HG03103 (cell line): ENCODE results near the gene NIT1.
A peak's percentile ranks its signal among the peaks of the same experiment; 100 is the strongest.

Experiments used
- ATAC-seq: cut with Tn5 transposase; IDR thresholded peaks from one replicate; pipeline ENCODE4 v1.9.1; 2021; ENCODE audit warnings: low read depth; ENCODE audit not compliant: unreplicated experiment

NIT1 gene

GRCh38 chr1:161140755-161141400 is 23.0 kb downstream of the NIT1 start:
- no peak for ATAC-seq

GRCh38 chr1:161145832-161146231 is 27.9 kb downstream of the NIT1 start:
- no peak for ATAC-seq

GRCh38 chr1:161153176-161153575 is 35.3 kb downstream of the NIT1 start:
- no peak for ATAC-seq

GRCh38 chr1:161153682-161154337 is 35.9 kb downstream of the NIT1 start, which contains the start of gene UFC1:
TSS of gene UFC1 (plus strand) at chr1:161153978. CDS start at chr1:161153998, 20 bp downstream.
- ATAC-seq: peak; percentile 75

- ATAC-seq: no peak
Observed at GRCh38 chr1:161157867-161158266, 40.0 kb downstream of the NIT1 start.

- no peak for ATAC-seq
Observed at GRCh38 chr1:161158316-161159010, 40.6 kb downstream of the NIT1 start.

GRCh38 chr1:161159087-161159912 is 41.4 kb downstream of the NIT1 start, which contains the start of gene USP21:
TSS of gene USP21 (plus strand) at chr1:161159500. CDS start at chr1:161160641, 1,141 bp downstream.
- no peak for ATAC-seq

- ATAC-seq: no peak
Observed at GRCh38 chr1:161159913-161160243, 42.0 kb downstream of the NIT1 start.

GRCh38 chr1:161160671-161161145 is 42.8 kb downstream of the NIT1 start:
- ATAC-seq: no peak

- no peak for ATAC-seq
Observed at GRCh38 chr1:161161652-161162051, 43.7 kb downstream of the NIT1 start.

- ATAC-seq: no peak
Observed at GRCh38 chr1:161162052-161162451, 44.1 kb downstream of the NIT1 start.

GRCh38 chr1:161162806-161163205 is 44.9 kb downstream of the NIT1 start:
- ATAC-seq: no peak

- no peak for ATAC-seq
Observed at GRCh38 chr1:161163793-161164192, 45.9 kb downstream of the NIT1 start.

GRCh38 chr1:161164901-161165610 is 47.2 kb downstream of the NIT1 start:
- no peak for ATAC-seq

GRCh38 chr1:161165742-161166668 is 48.1 kb downstream of the NIT1 start, which contains the start of gene PPOX:
TSS of gene PPOX (plus strand) at chr1:161166426. CDS start at chr1:161166848, 422 bp downstream.
- ATAC-seq: peak; percentile 93

GRCh38 chr1:161166669-161167548 is 49.0 kb downstream of the NIT1 start:
- ATAC-seq: no peak

- no peak for ATAC-seq
Observed at GRCh38 chr1:161168906-161169305, 51.0 kb downstream of the NIT1 start.
